ENCODE results near the gene ITGB3.

ITGB3 gene

GRCh38 chr17:47276868-47277267 is 23.2 kb downstream of the ITGB3 start:
- DNase-seq, result peak; percentile 91

- no peak for DNase-seq
Observed at GRCh38 chr17:47277921-47278320, 24.3 kb downstream of the ITGB3 start.

- DNase-seq, result no peak
Observed at GRCh38 chr17:47278561-47278960, 24.9 kb downstream of the ITGB3 start.

- DNase-seq, result peak; percentile 97
Observed at GRCh38 chr17:47279062-47279801, 25.6 kb downstream of the ITGB3 start.

GRCh38 chr17:47280072-47280811 is 26.6 kb downstream of the ITGB3 start:
- peak; percentile 25 for DNase-seq

GRCh38 chr17:47281216-47281615 is 27.6 kb downstream of the ITGB3 start:
- DNase-seq, result no peak

- DNase-seq, result no peak
Observed at GRCh38 chr17:47285003-47285402, 31.4 kb downstream of the ITGB3 start.

GRCh38 chr17:47286198-47286914 is 32.7 kb downstream of the ITGB3 start:
- peak; percentile 58 for DNase-seq

GRCh38 chr17:47287068-47287467 is 33.4 kb downstream of the ITGB3 start:
- DNase-seq, result no peak

GRCh38 chr17:47287639-47288038 is 34.0 kb downstream of the ITGB3 start:
- DNase-seq, result no peak

GRCh38 chr17:47288531-47289116 is 35.0 kb downstream of the ITGB3 start:
- DNase-seq, result peak; percentile 45

- no peak for DNase-seq
Observed at GRCh38 chr17:47289302-47289701, 35.7 kb downstream of the ITGB3 start.

GRCh38 chr17:47290870-47291241 is 37.2 kb downstream of the ITGB3 start:
- DNase-seq, result no peak

- DNase-seq, result no peak
Observed at GRCh38 chr17:47291242-47291873, 37.7 kb downstream of the ITGB3 start.

- DNase-seq, result no peak
Observed at GRCh38 chr17:47292206-47292605, 38.6 kb downstream of the ITGB3 start.

- no peak for DNase-seq
Observed at GRCh38 chr17:47295037-47295873, 41.6 kb downstream of the ITGB3 start.

- no peak for DNase-seq
Observed at GRCh38 chr17:47295874-47296255, 42.2 kb downstream of the ITGB3 start.

- DNase-seq, result no peak
Observed at GRCh38 chr17:47297661-47298400, 44.2 kb downstream of the ITGB3 start.

GRCh38 chr17:47298712-47299111 is 45.1 kb downstream of the ITGB3 start:
- no peak for DNase-seq

- no peak for DNase-seq
Observed at GRCh38 chr17:47299239-47299910, 45.7 kb downstream of the ITGB3 start.
